CD14-positive monocyte (primary cell): Measurements from ENCODE around the gene PDE9A. TPM values are rescaled to one million over a fixed set of nuclear protein-coding genes. Genes with fewer than 3 reads are reported as not detected.

Source experiments
- DNase-seq, 3 donors: peaks; one replicate each; pipeline ENCODE4 v3.0.0-alpha.2; 2011 to 2022
- H2AFZ ChIP-seq: 2 replicates; pipeline ENCODE4 v1.6.0; 2012; ENCODE audit warnings: mild to moderate bottlenecking, low read depth, low read length, inconsistent platforms; ENCODE audit not compliant: insufficient read depth, poor library complexity, severe bottlenecking
- H3K27ac ChIP-seq, 2 donors: 1 replicate in 1 of 2; 2 replicates in 1 of 2; pipeline ENCODE4 v1.5.1; 2012 to 2013; ENCODE audit warnings: low read length in 2 of 2, control low read depth in 1 of 2, inconsistent platforms in 1 of 2, low read depth in 1 of 2, mild to moderate bottlenecking in 1 of 2
- H3K27me3 ChIP-seq, 2 donors: one replicate each; pipeline versions ENCODE4 v1.6.0 to v1.6.1; 2011 to 2013; ENCODE audit warnings: low read length in 2 of 2; ENCODE audit not compliant: control insufficient read depth in 2 of 2, insufficient read depth in 2 of 2
- H3K36me3 ChIP-seq, 2 donors: replicated peaks in 1 of 2; 1 replicate in 1 of 2; 2 replicates in 1 of 2; pipeline versions ENCODE4 v1.5.1 to v1.6.1; 2012 to 2013; ENCODE audit warnings: low read length in 2 of 2, control low read depth in 1 of 2, inconsistent platforms in 1 of 2, mild to moderate bottlenecking in 1 of 2; ENCODE audit not compliant: insufficient read depth in 2 of 2, control insufficient read depth in 1 of 2
- H3K4me1 ChIP-seq, 2 donors: 1 replicate in 1 of 2; 2 replicates in 1 of 2; pipeline versions ENCODE4 v1.5.1 to v1.6.1; 2012 to 2013; ENCODE audit warnings: low read length in 2 of 2, control low read depth in 1 of 2, inconsistent platforms in 1 of 2, mild to moderate bottlenecking in 1 of 2, moderate library complexity in 1 of 2; ENCODE audit not compliant: insufficient read depth in 2 of 2, control insufficient read depth in 1 of 2
- H3K4me2 ChIP-seq: replicated peaks from 2 replicates; pipeline ENCODE3; 2012; ENCODE audit warnings: low read length, moderate library complexity, mild to moderate bottlenecking; ENCODE audit not compliant: poor library complexity, severe bottlenecking; ENCODE audit errors: extremely low read depth
- H3K4me3 ChIP-seq, 3 experiments: fragments of 200-600 bp in 1 of 3; sonication (generic) in 1 of 3; replicated peaks in 1 of 3; 1 replicate in 2 of 3; 2 replicates in 1 of 3; pipeline ENCODE4 v1.5.1; 2011 to 2013; ENCODE audit warnings: low read length in 3 of 3, mild to moderate bottlenecking in 3 of 3, control low read depth in 2 of 3, low read depth in 2 of 3, inconsistent platforms in 1 of 3, moderate library complexity in 1 of 3
- H3K79me2 ChIP-seq: 2 replicates; pipeline ENCODE4 v1.6.0; 2012; ENCODE audit warnings: mild to moderate bottlenecking, control low read depth, inconsistent platforms, low read length, moderate library complexity; ENCODE audit not compliant: insufficient read depth
- H3K9ac ChIP-seq: 2 replicates; pipeline ENCODE4 v1.6.0; 2017; ENCODE audit warnings: low read length, mild to moderate bottlenecking; ENCODE audit not compliant: insufficient read depth, poor library complexity, severe bottlenecking
- H3K9me3 ChIP-seq, 2 donors: replicated peaks in 1 of 2; 1 replicate in 1 of 2; 2 replicates in 1 of 2; pipeline versions ENCODE4 v1.5.1 to v1.6.1; 2012 to 2013; ENCODE audit warnings: low read length in 2 of 2, control low read depth in 1 of 2; ENCODE audit not compliant: control insufficient read depth in 1 of 2, insufficient read depth in 1 of 2
- H4K20me1 ChIP-seq: 2 replicates; pipeline ENCODE4 v1.6.0; 2012; ENCODE audit warnings: mild to moderate bottlenecking, low read length, control low read depth, moderate library complexity; ENCODE audit not compliant: insufficient read depth
- H3K27ac Mint-ChIP-seq, 7 donors: one replicate each; pipeline ENCODE4 v1.8.0; 2020; ENCODE audit warnings: mild to moderate bottlenecking in 7 of 7, mixed read lengths in 7 of 7, moderate library complexity in 6 of 7, inconsistent platforms in 2 of 7
- H3K27me3 Mint-ChIP-seq, 3 donors: one replicate each; pipeline ENCODE4 v1.8.0; 2021 to 2022; ENCODE audit warnings: low read depth in 3 of 3, mild to moderate bottlenecking in 3 of 3, mixed read lengths in 3 of 3, moderate library complexity in 3 of 3, inconsistent platforms in 1 of 3
- H3K36me3 Mint-ChIP-seq, 2 donors: one replicate each; pipeline ENCODE4 v1.8.0; 2020; ENCODE audit warnings: mixed read lengths in 2 of 2, inconsistent platforms in 1 of 2, mild to moderate bottlenecking in 1 of 2
- H3K4me1 Mint-ChIP-seq: one replicate; pipeline ENCODE4 v1.8.0; 2020; ENCODE audit warnings: mild to moderate bottlenecking, mixed read lengths
- H3K4me3 Mint-ChIP-seq, 2 donors: one replicate each; pipeline ENCODE4 v1.8.0; 2020; ENCODE audit warnings: mild to moderate bottlenecking in 2 of 2, mixed read lengths in 2 of 2, moderate library complexity in 1 of 2
- H3K9me3 Mint-ChIP-seq, 7 donors: one replicate each; pipeline ENCODE4 v1.8.0; 2020 to 2022; ENCODE audit warnings: mixed read lengths in 7 of 7, mild to moderate bottlenecking in 6 of 7, moderate library complexity in 6 of 7, inconsistent platforms in 2 of 7
- WGBS: methylation state at CpG from one replicate; pipeline ENCODE4 v1.1.5; 2013; ENCODE audit warnings: missing lambda C conversion rate; ENCODE audit not compliant: insufficient coverage; 5-methylcytosine and 5-hydroxymethylcytosine counted together
- intact Hi-C, 2 donors: fragments of 100-400 bp; cut with micrococcal nuclease; formaldehyde crosslinking; loops; one replicate each; pipeline versions ENCODE4 v1.15.0 to v1.15.1; 2023
- polyA plus RNA-seq, 3 donors: library from polyadenylated mRNA; depleted of rRNA in 1 of 3; unstranded in 2 of 3; stranded (reverse) in 1 of 3; fragments of 300-500 nt in 2 of 3; fragments of >200 nt in 1 of 3; fragmentation: Illumina TruSeq in 2 of 3; gene quantifications; 1 replicate in 2 of 3; 2 replicates in 1 of 3; pipeline ENCODE4 v1.2.3, GENCODE V29; 2012 to 2021
- TF ChIP-seq, protein P1 (sequence below): fragments of 200-600 bp; IDR thresholded peaks from one replicate; pipeline ENCODE4 v1.8.0; 2022; ENCODE audit warnings: antibody characterized with exemption, mild to moderate bottlenecking

Gene PDE9A
- polyA plus RNA-seq, 3 donors = 0.05 to 0.52 TPM; not detected in 1

DNA sequence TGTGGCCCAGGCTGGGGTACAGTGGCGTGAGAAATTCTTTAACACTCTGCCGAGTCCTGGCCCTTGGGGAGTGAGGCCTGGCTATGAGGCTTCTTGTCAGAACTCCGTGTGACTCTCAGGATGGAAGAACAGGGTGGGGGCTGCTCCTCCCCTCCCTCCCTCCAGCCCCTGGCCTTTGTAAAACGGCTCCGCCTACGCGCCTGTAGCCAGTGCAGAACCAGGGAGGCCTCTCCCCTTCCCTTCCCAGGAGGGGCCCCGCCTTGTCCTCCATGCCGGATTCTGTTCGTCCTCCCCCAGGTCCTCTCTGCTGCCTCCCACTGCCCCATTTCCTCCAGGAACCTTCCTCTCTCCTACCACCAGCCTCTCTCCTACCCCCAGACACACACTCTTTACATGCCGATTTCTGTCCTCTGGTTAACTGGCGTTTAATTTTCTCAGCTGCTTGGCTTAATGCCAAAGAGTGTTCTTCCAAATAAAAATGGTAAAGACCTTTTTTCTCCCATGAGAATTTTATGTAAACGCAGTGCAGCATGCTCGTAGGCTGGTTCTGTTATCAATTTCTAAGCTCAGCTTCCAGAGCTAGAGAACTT, 21.0 kb downstream of the PDE9A start:
- Histone ChIP-seq H3K36me3 (no peaks in the 10 kb centered on the region), H2AFZ (no peak overlapping the region), H4K20me1 (no peaks in the 10 kb centered on the region), H3K4me1 (no peaks in the 10 kb centered on the region), H3K9ac (no peak overlapping the region), H3K9me3 (no peaks in the 10 kb centered on the region), H3K4me2 (no peak overlapping the region), H3K4me3 (no peak overlapping the region), H3K27me3 (peaks cover 0 to 2% of the 10 kb centered on the region in 2 donors), H3K79me2 (no peaks in the 10 kb centered on the region), H3K27ac (no peak overlapping the region)
- DNase-seq = no peak
- no peak overlapping the region for H3K4me3 Mint-ChIP-seq
- H3K9me3 Mint-ChIP-seq = peaks cover 0 to 3% (median 0%) of the 10 kb centered on the region in 7 donors
- WGBS = 47% methylated on average over 9 of the region's 14 CpGs
- H3K4me1 Mint-ChIP-seq = peaks cover 11% of the 10 kb centered on the region
- TF ChIP-seq, protein P1, sequence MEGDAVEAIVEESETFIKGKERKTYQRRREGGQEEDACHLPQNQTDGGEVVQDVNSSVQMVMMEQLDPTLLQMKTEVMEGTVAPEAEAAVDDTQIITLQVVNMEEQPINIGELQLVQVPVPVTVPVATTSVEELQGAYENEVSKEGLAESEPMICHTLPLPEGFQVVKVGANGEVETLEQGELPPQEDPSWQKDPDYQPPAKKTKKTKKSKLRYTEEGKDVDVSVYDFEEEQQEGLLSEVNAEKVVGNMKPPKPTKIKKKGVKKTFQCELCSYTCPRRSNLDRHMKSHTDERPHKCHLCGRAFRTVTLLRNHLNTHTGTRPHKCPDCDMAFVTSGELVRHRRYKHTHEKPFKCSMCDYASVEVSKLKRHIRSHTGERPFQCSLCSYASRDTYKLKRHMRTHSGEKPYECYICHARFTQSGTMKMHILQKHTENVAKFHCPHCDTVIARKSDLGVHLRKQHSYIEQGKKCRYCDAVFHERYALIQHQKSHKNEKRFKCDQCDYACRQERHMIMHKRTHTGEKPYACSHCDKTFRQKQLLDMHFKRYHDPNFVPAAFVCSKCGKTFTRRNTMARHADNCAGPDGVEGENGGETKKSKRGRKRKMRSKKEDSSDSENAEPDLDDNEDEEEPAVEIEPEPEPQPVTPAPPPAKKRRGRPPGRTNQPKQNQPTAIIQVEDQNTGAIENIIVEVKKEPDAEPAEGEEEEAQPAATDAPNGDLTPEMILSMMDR = no peak
- H3K27ac Mint-ChIP-seq = no peak overlapping the region
- peaks cover 14 to 25% (median 24%) of the 10 kb centered on the region in 3 donors for H3K27me3 Mint-ChIP-seq
- no peaks in the 10 kb centered on the region for H3K36me3 Mint-ChIP-seq
- intact Hi-C loops = no loop called here

GRCh38 chr21:42675403-42675802, 22.0 kb downstream of the PDE9A start:
- Histone ChIP-seq H3K4me2 (no peak overlapping the region), H3K79me2 (no peaks in the 10 kb centered on the region), H3K27me3 (peaks cover 0 to 2% of the 10 kb centered on the region in 2 donors), H3K27ac (no peak overlapping the region), H3K9me3 (no peaks in the 10 kb centered on the region), H3K4me3 (no peak overlapping the region), H2AFZ (no peak overlapping the region), H3K36me3 (no peaks in the 10 kb centered on the region), H4K20me1 (no peaks in the 10 kb centered on the region), H3K4me1 (no peaks in the 10 kb centered on the region), H3K9ac (no peak overlapping the region)
- H3K27me3 Mint-ChIP-seq = peaks cover 16 to 30% (median 26%) of the 10 kb centered on the region in 3 donors
- peaks cover 11% of the 10 kb centered on the region for H3K4me1 Mint-ChIP-seq
- peaks cover 0 to 3% (median 0%) of the 10 kb centered on the region in 7 donors for H3K9me3 Mint-ChIP-seq
- no peaks in the 10 kb centered on the region for H3K36me3 Mint-ChIP-seq
- no peak for DNase-seq
- WGBS = 99% methylated on average over 12 of the region's 15 CpGs
- no peak overlapping the region for H3K4me3 Mint-ChIP-seq
- H3K27ac Mint-ChIP-seq = no peak overlapping the region
- TF ChIP-seq, protein P1 = no peak
- intact Hi-C loops = no loop called here
